Colonic mucosa (tissue), 4 donors: ENCODE results near the gene FRY. TPM values are rescaled to one million over a fixed set of nuclear protein-coding genes. Genes with fewer than 3 reads are reported as not detected.
A peak's percentile ranks its signal among the peaks of the same experiment; 100 is the strongest.

ENCODE experiments used
- DNase-seq: peaks from one replicate; pipeline ENCODE4 v3.0.0-alpha.2; 2020
- H3K27ac ChIP-seq: fragments of 200-600 bp; one replicate; pipeline ENCODE4 v1.8.0; 2021
- H3K27me3 ChIP-seq: fragments of 200-600 bp; one replicate; pipeline ENCODE4 v1.8.0; 2021
- H3K36me3 ChIP-seq: fragments of 200-600 bp; one replicate; pipeline ENCODE4 v1.8.0; 2021
- H3K4me1 ChIP-seq: fragments of 200-600 bp; one replicate; pipeline ENCODE4 v1.8.0; 2021; ENCODE audit warnings: mild to moderate bottlenecking
- H3K4me3 ChIP-seq: fragments of 200-600 bp; one replicate; pipeline ENCODE4 v1.8.0; 2021
- H3K9ac ChIP-seq, 2 donors: one replicate each; pipeline ENCODE4 v1.7.0; 2013; ENCODE audit warnings: control low read depth in 2 of 2, low read depth in 2 of 2, low read length in 2 of 2
- H3K9me3 ChIP-seq: fragments of 200-600 bp; one replicate; pipeline ENCODE4 v1.8.0; 2021
- intact Hi-C: fragments of 100-400 bp; cut with DNase I; formaldehyde crosslinking; loops from one replicate; pipeline ENCODE4 v1.14.1; 2022
- total RNA-seq, 2 donors: library from RNA; stranded (reverse); fragmentation: NEBNext Ultra II Directional in 1 of 2; extraction: Animal tissue kit (Norgen Biotek cat#: 25700) in 1 of 2; gene quantifications; one replicate each; pipeline ENCODE4 v1.2.1, GENCODE V29; 2021
- TF ChIP-seq, protein P1 (sequence below): fragments of 200-600 bp; IDR thresholded peaks from one replicate; pipeline ENCODE4 v1.8.0; 2022; ENCODE audit warnings: antibody characterized with exemption, mild to moderate bottlenecking
- donor health status: healthy.
- donor health status: DM: no; HTN: no; CAD: no.
- donor health status: DM: no; HTN: no; CAD: no.

The FRY gene
- total RNA-seq, 2 donors from 2014 or later = 7.0 to 19.9 TPM

DNA sequence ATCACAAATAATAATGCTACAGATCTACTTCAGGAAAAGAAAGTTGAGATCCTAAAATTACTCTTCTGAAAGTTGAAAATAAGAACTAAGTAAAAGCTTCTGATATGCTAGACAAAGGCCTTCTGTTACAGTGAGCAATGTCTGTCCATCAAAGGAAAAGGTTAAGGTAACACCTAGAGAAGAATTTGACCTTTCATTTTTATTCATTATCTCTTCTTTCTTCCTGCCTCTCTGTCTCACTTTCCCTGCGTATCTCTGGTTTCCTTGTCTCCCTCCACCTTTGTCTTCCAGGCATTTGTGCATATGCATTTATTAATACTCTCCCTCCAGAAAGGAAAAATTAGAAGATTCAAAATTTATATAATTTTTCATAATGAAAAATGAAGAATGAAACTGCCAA is 234.6 kb downstream of the FRY start:
- DNase-seq = no peak
- Histone ChIP-seq H3K4me1 (no peaks in the 10 kb centered on the region), H3K4me3 (no peak overlapping the region), H3K36me3 (no peaks in the 10 kb centered on the region), H3K9me3 (no peaks in the 10 kb centered on the region), H3K27me3 (no peaks in the 10 kb centered on the region), H3K9ac (no peak overlapping the region), H3K27ac (no peak overlapping the region)
- intact Hi-C loops = no loop called here
- TF ChIP-seq, protein P1, sequence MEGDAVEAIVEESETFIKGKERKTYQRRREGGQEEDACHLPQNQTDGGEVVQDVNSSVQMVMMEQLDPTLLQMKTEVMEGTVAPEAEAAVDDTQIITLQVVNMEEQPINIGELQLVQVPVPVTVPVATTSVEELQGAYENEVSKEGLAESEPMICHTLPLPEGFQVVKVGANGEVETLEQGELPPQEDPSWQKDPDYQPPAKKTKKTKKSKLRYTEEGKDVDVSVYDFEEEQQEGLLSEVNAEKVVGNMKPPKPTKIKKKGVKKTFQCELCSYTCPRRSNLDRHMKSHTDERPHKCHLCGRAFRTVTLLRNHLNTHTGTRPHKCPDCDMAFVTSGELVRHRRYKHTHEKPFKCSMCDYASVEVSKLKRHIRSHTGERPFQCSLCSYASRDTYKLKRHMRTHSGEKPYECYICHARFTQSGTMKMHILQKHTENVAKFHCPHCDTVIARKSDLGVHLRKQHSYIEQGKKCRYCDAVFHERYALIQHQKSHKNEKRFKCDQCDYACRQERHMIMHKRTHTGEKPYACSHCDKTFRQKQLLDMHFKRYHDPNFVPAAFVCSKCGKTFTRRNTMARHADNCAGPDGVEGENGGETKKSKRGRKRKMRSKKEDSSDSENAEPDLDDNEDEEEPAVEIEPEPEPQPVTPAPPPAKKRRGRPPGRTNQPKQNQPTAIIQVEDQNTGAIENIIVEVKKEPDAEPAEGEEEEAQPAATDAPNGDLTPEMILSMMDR = no peak

DNA sequence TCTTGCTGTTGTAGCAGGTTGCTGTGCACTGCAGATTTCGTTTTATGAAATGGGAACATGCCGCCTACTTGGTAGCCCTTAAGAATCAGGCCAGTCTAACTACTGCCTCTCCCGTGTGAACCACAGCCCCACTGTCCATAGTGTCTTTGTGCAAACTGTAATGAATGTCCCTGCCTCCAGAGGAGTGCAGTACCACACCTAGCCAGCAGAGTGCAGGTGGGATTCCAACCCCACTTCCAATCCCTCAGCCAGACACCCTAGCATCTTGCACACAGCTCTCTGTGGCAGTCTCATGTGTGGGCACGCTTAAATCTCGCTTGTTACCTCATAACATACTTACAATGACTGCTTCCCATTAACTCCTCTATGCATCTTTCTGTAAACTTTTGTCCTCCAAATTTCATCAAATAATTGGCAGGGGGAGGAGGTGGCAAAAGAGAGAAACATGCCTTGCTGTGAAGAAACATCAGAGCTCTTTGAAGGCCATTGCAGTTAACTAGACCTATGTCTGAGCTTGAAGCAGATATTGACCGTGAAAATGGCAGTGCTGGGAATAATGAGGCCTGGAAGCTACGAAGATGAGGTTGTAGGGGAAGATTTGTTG is 236.4 kb downstream of the FRY start:
- no peaks in the 10 kb centered on the region for H3K27me3 ChIP-seq
- TF ChIP-seq, protein P1 = peak; percentile 79
- H3K27ac ChIP-seq = no peak overlapping the region
- DNase-seq = peak; percentile 60
- no peaks in the 10 kb centered on the region for H3K9me3 ChIP-seq
- intact Hi-C loops = no loop called here
- H3K4me3 ChIP-seq = no peak overlapping the region
- no peak overlapping the region for H3K9ac ChIP-seq
- no peaks in the 10 kb centered on the region for H3K4me1 ChIP-seq
- H3K36me3 ChIP-seq = no peaks in the 10 kb centered on the region

DNA sequence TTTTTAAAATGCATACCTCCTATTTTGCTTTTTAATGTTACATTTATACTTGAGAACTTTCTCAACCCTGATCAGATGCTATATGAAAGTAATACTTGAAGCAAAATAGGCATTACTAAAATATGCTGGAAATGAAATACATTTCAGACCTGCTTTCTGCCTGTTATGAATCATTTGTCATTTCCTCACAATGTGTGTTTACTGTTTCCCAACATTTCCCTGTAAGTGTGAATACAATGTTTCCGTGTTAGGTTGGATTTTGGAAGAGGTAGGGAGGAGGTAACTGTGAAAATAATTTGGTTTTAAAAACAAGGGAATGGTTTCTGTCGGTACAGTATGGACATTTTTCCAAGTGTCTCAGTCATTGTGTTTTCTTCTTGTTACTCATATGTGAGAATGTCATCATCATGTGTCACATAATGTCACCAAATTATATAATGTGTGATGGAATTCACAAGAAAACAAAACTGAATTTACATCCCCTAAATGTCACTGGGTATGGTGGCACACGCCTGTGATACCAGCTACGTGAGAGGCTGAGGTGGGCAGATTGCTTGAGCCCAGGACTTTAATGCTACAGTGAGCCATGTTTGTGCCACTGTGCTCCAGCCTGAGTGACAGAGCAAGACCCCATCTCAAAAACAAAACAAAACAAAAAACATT is 240.6 kb downstream of the FRY start:
- DNase-seq = no peak
- no peaks in the 10 kb centered on the region for H3K9me3 ChIP-seq
- no peak overlapping the region for H3K4me3 ChIP-seq
- no peak overlapping the region for H3K9ac ChIP-seq
- no peak overlapping the region for H3K27ac ChIP-seq
- intact Hi-C loops = no loop called here
- H3K4me1 ChIP-seq = no peaks in the 10 kb centered on the region
- TF ChIP-seq, protein P1 = no peak
- no peaks in the 10 kb centered on the region for H3K27me3 ChIP-seq
- H3K36me3 ChIP-seq = no peaks in the 10 kb centered on the region

DNA sequence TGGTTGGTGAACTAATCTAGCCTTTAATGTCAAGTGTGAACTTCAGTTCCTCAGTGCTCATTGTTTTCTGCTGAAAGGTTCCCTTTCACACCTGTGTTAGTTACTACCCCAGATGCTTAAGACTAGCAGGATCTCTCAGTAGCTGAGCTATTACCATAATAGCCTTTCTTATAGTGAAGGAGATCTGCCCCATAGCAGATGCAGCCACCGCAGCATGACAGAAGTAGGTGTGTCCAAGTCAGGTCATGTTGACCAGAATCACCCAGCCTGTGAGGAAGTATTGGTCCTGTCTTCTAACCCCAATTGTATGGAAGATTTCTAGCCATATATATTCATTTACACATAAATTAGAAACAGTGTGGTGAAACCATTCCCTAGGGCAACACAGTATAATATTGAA is 246.3 kb downstream of the FRY start:
- Histone ChIP-seq H3K36me3 (no peaks in the 10 kb centered on the region), H3K9ac (no peak overlapping the region), H3K27ac (no peak overlapping the region), H3K27me3 (no peaks in the 10 kb centered on the region), H3K9me3 (no peaks in the 10 kb centered on the region), H3K4me1 (no peaks in the 10 kb centered on the region), H3K4me3 (no peak overlapping the region)
- DNase-seq = no peak
- intact Hi-C loops = no loop called here
- TF ChIP-seq, protein P1 = no peak

DNA sequence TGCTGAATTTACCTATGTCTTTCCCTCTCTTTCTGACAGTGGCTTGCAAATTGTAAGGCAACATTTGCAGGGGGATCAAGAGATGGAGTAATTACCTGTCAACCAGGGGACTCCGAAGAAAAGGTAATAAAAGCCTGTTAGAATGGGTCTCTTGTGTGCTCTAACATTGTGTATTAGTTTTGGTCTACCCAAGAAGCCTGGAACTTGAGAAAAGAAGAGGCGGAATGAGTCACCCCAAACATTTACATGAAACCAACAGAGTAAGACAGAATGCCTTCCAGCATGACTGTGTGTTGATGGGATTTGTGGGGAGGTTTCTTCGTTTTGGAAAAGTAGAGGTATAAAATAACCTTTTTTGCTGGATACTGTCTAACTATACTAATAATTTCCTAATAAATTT is 246.9 kb downstream of the FRY start:
- no peaks in the 10 kb centered on the region for H3K9me3 ChIP-seq
- no peaks in the 10 kb centered on the region for H3K27me3 ChIP-seq
- no peak overlapping the region for H3K9ac ChIP-seq
- H3K4me1 ChIP-seq = no peaks in the 10 kb centered on the region
- TF ChIP-seq, protein P1 = no peak
- no peak overlapping the region for H3K27ac ChIP-seq
- DNase-seq = no peak
- H3K4me3 ChIP-seq = no peak overlapping the region
- intact Hi-C loops = no loop called here
- H3K36me3 ChIP-seq = no peaks in the 10 kb centered on the region
